ENCODE data around the gene PROC. TPM values are rescaled to one million over a fixed set of nuclear protein-coding genes. Genes with fewer than 3 reads are reported as not detected.

PROC gene
- total and polyA plus RNA-seq, 2 of the 8 experiments (the other 6 are each of a cell fraction or from before 2014, with no cell fraction given): 1.5 to 1.6 TPM

DNA sequence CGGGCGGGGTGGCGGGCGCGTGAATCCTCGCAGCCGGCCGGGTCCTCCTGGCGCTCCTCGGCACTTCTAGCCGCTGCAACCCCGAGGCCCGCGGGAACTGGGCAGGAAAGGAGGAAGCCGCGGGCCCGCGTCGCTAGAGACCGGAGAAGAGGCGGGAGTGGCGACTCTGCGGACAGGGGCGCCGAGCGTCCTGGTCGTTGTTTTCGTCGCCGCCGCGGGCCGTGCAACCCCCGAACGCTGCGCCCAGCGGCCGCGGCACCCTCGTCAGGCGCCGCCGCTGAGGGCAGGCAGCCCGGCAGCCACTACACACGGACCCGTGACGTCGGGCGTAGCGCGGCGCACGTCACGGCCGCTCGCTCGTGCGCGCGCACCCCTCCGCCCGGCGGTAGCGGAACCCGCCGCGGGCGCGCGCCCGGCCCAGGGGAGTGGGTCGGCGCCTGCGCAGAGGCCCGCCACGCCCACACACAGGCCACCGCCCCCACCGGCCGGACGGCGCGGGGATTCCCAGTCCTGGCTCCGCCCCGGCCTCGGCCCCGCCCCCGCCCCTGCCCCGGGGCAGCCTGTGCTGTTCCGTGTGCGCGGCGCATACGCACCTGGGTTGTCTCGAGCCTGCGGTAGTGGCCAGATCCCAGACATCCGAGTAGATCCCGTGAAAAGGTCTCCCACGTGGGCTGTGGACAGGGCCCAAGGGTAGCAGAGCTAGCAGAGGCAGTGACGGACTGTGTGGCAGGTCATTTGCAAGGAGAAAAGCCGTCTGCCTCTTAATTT, 30.4 kb upstream of the PROC start, which contains the start of gene MAP3K2 (continued):
- no peak for TF ChIP-seq CBX5 (IDR thresholded peaks at IDR 0.05; ENCODE audit: low read depth, low read length)
- no peak for TF ChIP-seq HDAC6 (IDR thresholded peaks at IDR 0.05; ENCODE audit: low read depth, low read length)
- no peak for TF ChIP-seq KDM1A (IDR thresholded peaks at IDR 0.05; ENCODE audit: borderline replicate concordance, low read length)
- no peak for TF ChIP-seq ZNF274 (IDR thresholded peaks at IDR 0.05; ENCODE audit: borderline replicate concordance, extremely low read depth, low read length)
- TF ChIP-seq, protein P1, sequence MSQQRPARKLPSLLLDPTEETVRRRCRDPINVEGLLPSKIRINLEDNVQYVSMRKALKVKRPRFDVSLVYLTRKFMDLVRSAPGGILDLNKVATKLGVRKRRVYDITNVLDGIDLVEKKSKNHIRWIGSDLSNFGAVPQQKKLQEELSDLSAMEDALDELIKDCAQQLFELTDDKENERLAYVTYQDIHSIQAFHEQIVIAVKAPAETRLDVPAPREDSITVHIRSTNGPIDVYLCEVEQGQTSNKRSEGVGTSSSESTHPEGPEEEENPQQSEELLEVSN (IDR thresholded peaks at IDR 0.05): no peak
- TF ChIP-seq CTBP2 (IDR thresholded peaks at IDR 0.05; ENCODE audit: borderline replicate concordance, insufficient read depth, insufficient read length, low read length): no peak
- no peak for TF ChIP-seq SP2 (IDR thresholded peaks at IDR 0.05; ENCODE audit: low read length)
- peak; percentile 74 to 84 for TF ChIP-seq POLR2A (IDR thresholded peaks at IDR 0.05; ENCODE audit: control extremely low read depth in 1 of 2, low read depth in 2 of 2, low read length in 2 of 2)
- TF ChIP-seq SIN3A (conservative IDR thresholded peaks at IDR 0.05 in 1 of 2, IDR thresholded peaks at IDR 0.05 in 1 of 2; ENCODE audit: low read depth in 1 of 2, low read length in 2 of 2): no peak
- no peak for TF ChIP-seq RFX5 (IDR thresholded peaks at IDR 0.05; ENCODE audit: borderline replicate concordance, low read depth, low read length)
- 0 out of 4 replicates have a peak, but pooled peaks of 1 of the 2 experiments have one; percentile 16 for TF ChIP-seq HDAC2 (IDR thresholded peaks at IDR 0.05; ENCODE audit: borderline replicate concordance in 1 of 2, low read depth in 2 of 2, low read length in 2 of 2)
- no peak for TF ChIP-seq RAD21 (IDR thresholded peaks at IDR 0.05 in 1 of 2, conservative IDR thresholded peaks at IDR 0.05 in 1 of 2; ENCODE audit: low read depth in 2 of 2, low read length in 2 of 2)
- TF ChIP-seq PHF8 (conservative IDR thresholded peaks at IDR 0.05; ENCODE audit: low read depth, low read length): peak; percentile 80
- TF ChIP-seq TAF7 (optimal IDR thresholded peaks at IDR 0.05; ENCODE audit: borderline replicate concordance, low read depth, low read length): no peak
- no peak for TF ChIP-seq SAP30 (IDR thresholded peaks at IDR 0.05; ENCODE audit: insufficient read depth, insufficient replicate concordance, low read length)
- TF ChIP-seq BACH1 (IDR thresholded peaks at IDR 0.05; ENCODE audit: low read length): no peak
- no peak for TF ChIP-seq RXRA (IDR thresholded peaks at IDR 0.05; ENCODE audit: insufficient read depth, low read depth, low read length)
- TF ChIP-seq SUZ12 (IDR thresholded peaks at IDR 0.05; ENCODE audit: low read length): no peak
- TF ChIP-seq, protein P2, sequence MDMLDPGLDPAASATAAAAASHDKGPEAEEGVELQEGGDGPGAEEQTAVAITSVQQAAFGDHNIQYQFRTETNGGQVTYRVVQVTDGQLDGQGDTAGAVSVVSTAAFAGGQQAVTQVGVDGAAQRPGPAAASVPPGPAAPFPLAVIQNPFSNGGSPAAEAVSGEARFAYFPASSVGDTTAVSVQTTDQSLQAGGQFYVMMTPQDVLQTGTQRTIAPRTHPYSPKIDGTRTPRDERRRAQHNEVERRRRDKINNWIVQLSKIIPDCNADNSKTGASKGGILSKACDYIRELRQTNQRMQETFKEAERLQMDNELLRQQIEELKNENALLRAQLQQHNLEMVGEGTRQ (IDR thresholded peaks at IDR 0.05; ENCODE audit: low read length): no peak
- TF ChIP-seq FOSL1 (IDR thresholded peaks at IDR 0.05; ENCODE audit: insufficient read depth, low read depth, low read length): no peak
- TF ChIP-seq TBP (IDR thresholded peaks at IDR 0.05; ENCODE audit: low read depth, low read length): no peak; the same call in 1 of the 2 replicates
